ENCODE measurements around the gene C1orf167. TPM values are rescaled to one million over a fixed set of nuclear protein-coding genes. Genes with fewer than 3 reads are reported as not detected.

The C1orf167 gene
- total and polyA plus RNA-seq, 4 donors, result 0.37 TPM; not detected in 3

GRCh38 chr1:11786168-11786567 is 24.2 kb downstream of the C1orf167 start:
- no peaks in the 10 kb centered on the region for H3K9me3 ChIP-seq (ENCODE audit: control insufficient read depth in 4 of 4, low read length in 3 of 4)
- no peak overlapping the region for H3K4me3 ChIP-seq (ENCODE audit: low read depth in 1 of 3, low read length in 3 of 3)
- H3K9ac ChIP-seq (ENCODE audit: low read depth in 1 of 2, low read length in 2 of 2), result no peak overlapping the region
- no peak for DNase-seq (ENCODE audit: low spot score)
- H3K27me3 ChIP-seq (ENCODE audit: control insufficient read depth in 4 of 4, insufficient read depth in 4 of 4, low read length in 3 of 4), result no peaks in the 10 kb centered on the region
- H3K27ac ChIP-seq (ENCODE audit: low read depth in 1 of 2, low read length in 2 of 2), result no peak overlapping the region
- no peak for TF ChIP-seq RAD21 (IDR thresholded peaks at IDR 0.05)
- no peak for TF ChIP-seq ATF3 (IDR thresholded peaks at IDR 0.05)
- TF ChIP-seq RXRA (IDR thresholded peaks at IDR 0.05), result no peak
- no peak for TF ChIP-seq NR2F2 (IDR thresholded peaks at IDR 0.05)
- TF ChIP-seq HNF4G (IDR thresholded peaks at IDR 0.05), result no peak
- TF ChIP-seq EGR1 (IDR thresholded peaks at IDR 0.05; ENCODE audit: low read depth in 2 of 2), result no peak
- no peak for TF ChIP-seq GABPA (IDR thresholded peaks at IDR 0.05 in 1 of 2, conservative IDR thresholded peaks at IDR 0.05 in 1 of 2)
- peaks cover 0 to 6% (median 2%) of the 10 kb centered on the region in 4 donors for H3K36me3 ChIP-seq (ENCODE audit: control insufficient read depth in 4 of 4, insufficient read depth in 3 of 4, low read depth in 1 of 4, low read length in 3 of 4)
- 55% methylated on average over 5 of the region's 5 CpGs for WGBS
- peaks cover 0 to 25% (median 19%) of the 10 kb centered on the region in 4 donors for H3K4me1 ChIP-seq (ENCODE audit: control insufficient read depth in 4 of 4, insufficient read depth in 4 of 4, low read length in 3 of 4)

GRCh38 chr1:11787251-11787803 is 25.3 kb downstream of the C1orf167 start:
- H3K27me3 ChIP-seq (ENCODE audit: control insufficient read depth in 4 of 4, insufficient read depth in 4 of 4, low read length in 3 of 4), result no peaks in the 10 kb centered on the region
- H3K9me3 ChIP-seq (ENCODE audit: control insufficient read depth in 4 of 4, low read length in 3 of 4), result no peaks in the 10 kb centered on the region
- WGBS, result 39% methylated on average over 16 of the region's 16 CpGs
- H3K4me3 ChIP-seq (ENCODE audit: low read depth in 1 of 3, low read length in 3 of 3), result no peak overlapping the region
- no peak for DNase-seq (ENCODE audit: low spot score)
- TF ChIP-seq REST (IDR thresholded peaks at IDR 0.05), result no peak
- peak in 1 of 2 donors; percentile 9 for TF ChIP-seq HNF4A (conservative IDR thresholded peaks at IDR 0.05)
- peak; percentile 12 for TF ChIP-seq NR2F2 (IDR thresholded peaks at IDR 0.05)
- no peak overlapping the region for H3K9ac ChIP-seq (ENCODE audit: low read depth in 1 of 2, low read length in 2 of 2)
- H3K36me3 ChIP-seq (ENCODE audit: control insufficient read depth in 4 of 4, insufficient read depth in 3 of 4, low read depth in 1 of 4, low read length in 3 of 4), result peaks cover 0 to 11% (median 6%) of the 10 kb centered on the region in 4 donors
- peak overlapping the region; percentile 11 to 21 for H3K27ac ChIP-seq (ENCODE audit: low read depth in 1 of 2, low read length in 2 of 2)
- peaks cover 0 to 31% (median 20%) of the 10 kb centered on the region in 4 donors for H3K4me1 ChIP-seq (ENCODE audit: control insufficient read depth in 4 of 4, insufficient read depth in 4 of 4, low read length in 3 of 4)

- H3K27me3 ChIP-seq (ENCODE audit: control insufficient read depth in 4 of 4, insufficient read depth in 4 of 4, low read length in 3 of 4), result no peaks in the 10 kb centered on the region
- no peak for TF ChIP-seq JUND (IDR thresholded peaks at IDR 0.05)
- no peak for TF ChIP-seq MAX (IDR thresholded peaks at IDR 0.05)
- no peak for TF ChIP-seq HNF4A (conservative IDR thresholded peaks at IDR 0.05)
- TF ChIP-seq FOXA1 (IDR thresholded peaks at IDR 0.05), result no peak
- TF ChIP-seq TAF1 (conservative IDR thresholded peaks at IDR 0.05), result no peak
- TF ChIP-seq GABPA (IDR thresholded peaks at IDR 0.05 in 1 of 2, conservative IDR thresholded peaks at IDR 0.05 in 1 of 2), result no peak
- TF ChIP-seq CTCF (IDR thresholded peaks at IDR 0.05; ENCODE audit: low read depth, low read length, missing input control), result no peak
- TF ChIP-seq YY1 (IDR thresholded peaks at IDR 0.05), result no peak
These were observed 25.9 kb downstream of the C1orf167 start for GRCh38 chr1:11787804-11788436.

More at GRCh38 chr1:11787804-11788436, 25.9 kb downstream of the C1orf167 start:
- 87% methylated on average over 14 of the region's 14 CpGs for whole genome bisulfite sequencing
- no peak overlapping the region for H3K9ac ChIP-seq (ENCODE audit: low read depth in 1 of 2, low read length in 2 of 2)
- peaks cover 0 to 14% (median 8%) of the 10 kb centered on the region in 4 donors for H3K36me3 ChIP-seq (ENCODE audit: control insufficient read depth in 4 of 4, insufficient read depth in 3 of 4, low read depth in 1 of 4, low read length in 3 of 4)
- peaks cover 0 to 31% (median 19%) of the 10 kb centered on the region in 4 donors for H3K4me1 ChIP-seq (ENCODE audit: control insufficient read depth in 4 of 4, insufficient read depth in 4 of 4, low read length in 3 of 4)
- DNase-seq (ENCODE audit: low spot score), result no peak
- no peaks in the 10 kb centered on the region for H3K9me3 ChIP-seq (ENCODE audit: control insufficient read depth in 4 of 4, low read length in 3 of 4)
- peak overlapping the region; percentile 11 to 21 for H3K27ac ChIP-seq (ENCODE audit: low read depth in 1 of 2, low read length in 2 of 2)
- no peak overlapping the region for H3K4me3 ChIP-seq (ENCODE audit: low read depth in 1 of 3, low read length in 3 of 3)
